Epidermal melanocyte (primary cell): Measurements from ENCODE around the gene ST3GAL5.
A peak's percentile ranks its signal among the peaks of the same experiment; 100 is the strongest.
"Not testable (repeated sequence)": the region's sequence is repeated elsewhere in the genome, so short reads cannot be mapped to it uniquely, and the experiment has no call there.

Experiments
- DNase-seq: peaks from one replicate; pipeline ENCODE4 v3.0.0; 2011; ENCODE audit warnings: low spot score; ENCODE audit not compliant: insufficient read length

ST3GAL5 gene

DNA sequence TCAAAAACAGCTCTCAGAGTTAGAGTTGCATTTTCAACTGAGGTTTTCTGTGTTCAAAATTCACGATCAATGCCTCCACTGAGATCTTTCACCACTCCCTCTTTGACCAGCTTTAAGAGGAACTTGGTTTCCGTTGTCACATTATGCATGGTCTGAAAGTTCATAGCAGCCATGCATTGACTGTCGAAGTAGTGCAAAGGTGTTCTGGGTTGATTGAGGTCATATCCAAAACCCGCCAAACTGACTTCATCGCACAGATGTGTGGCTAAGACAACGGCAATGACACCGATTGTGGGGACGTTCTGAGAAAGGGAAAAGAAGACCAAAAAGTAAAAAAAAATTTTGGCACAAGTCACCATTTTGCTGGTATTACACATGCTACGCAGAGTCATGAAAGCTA is 48.7 kb downstream of the ST3GAL5 start:
- no peak for DNase-seq

DNA sequence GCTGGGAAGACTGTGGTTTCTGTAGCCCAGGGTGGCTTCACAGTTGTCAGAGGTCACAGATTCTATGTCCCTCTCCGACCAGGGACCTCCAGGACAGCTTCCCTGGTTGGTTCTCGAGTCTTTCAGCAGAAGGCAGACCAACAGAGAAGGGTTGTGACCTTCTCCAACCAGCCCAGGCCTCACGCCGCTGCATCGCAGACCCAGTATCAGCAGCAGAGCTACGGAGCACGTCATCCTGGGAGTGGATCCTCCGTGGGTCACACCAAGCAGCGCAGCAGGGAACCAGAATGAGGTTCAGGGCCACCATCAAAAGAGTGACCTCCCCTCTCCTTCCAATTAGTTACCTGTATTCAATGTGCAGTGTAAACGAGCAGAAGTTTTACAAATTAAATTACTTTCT is 49.3 kb downstream of the ST3GAL5 start:
- DNase-seq = no peak

DNA sequence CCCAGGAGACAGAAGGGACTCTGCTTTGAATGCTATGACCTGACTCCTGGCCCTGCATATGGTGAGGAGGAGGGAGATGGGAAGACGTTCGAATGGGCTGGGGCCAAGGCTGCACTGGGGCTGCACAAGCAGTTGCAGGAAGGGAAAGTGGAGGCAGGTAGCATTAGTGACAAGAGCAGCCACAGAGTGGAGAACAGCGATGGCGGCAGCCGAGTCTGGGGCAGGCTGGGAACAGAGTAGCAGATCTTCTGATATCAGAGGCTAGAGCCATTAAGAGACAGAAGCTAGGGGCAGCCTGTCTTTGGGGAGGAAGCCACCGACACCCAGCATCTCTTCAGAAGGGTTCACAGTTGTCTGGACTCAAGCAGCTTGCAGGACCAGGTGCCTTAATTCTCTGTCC is 50.1 kb downstream of the ST3GAL5 start:
- DNase-seq = no peak

DNA sequence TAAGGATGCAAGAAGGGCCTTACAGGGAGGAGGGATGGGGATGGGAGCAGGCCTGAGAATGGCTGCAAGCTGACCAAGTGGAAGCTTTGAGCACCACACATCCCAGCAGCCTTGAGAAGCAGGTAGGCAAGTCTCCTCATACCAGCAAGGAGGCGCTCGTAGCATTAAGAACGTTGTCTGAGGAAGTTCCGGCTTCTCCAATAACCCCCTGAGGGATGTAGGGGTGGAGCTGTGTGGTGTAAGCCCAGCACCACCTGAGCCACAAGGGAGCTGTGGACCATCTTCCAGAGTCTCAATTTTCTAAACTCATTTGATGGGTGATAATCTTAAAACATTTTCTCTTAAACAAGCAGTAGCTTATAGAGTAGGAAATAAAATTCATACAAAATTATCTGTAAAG is 50.6 kb downstream of the ST3GAL5 start:
- DNase-seq = no peak

DNA sequence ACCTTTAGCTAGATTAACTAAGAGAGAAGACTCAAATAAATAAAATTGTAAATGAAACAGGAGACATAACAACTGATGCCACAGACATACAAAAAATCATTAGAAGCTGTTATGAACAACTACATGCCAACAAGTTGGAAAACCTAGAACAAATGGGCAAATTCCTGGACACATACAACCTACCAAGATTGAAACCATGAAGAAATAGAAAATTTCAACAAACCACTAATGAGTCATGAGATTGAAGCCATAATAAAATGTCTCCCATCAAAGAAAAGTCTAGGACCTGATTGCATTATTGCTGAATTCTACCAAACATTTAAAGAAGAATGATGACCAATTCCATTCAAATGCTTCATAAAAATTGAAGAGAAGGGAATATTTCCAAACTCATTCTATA is 54.3 kb downstream of the ST3GAL5 start:
- no peak for DNase-seq

DNA sequence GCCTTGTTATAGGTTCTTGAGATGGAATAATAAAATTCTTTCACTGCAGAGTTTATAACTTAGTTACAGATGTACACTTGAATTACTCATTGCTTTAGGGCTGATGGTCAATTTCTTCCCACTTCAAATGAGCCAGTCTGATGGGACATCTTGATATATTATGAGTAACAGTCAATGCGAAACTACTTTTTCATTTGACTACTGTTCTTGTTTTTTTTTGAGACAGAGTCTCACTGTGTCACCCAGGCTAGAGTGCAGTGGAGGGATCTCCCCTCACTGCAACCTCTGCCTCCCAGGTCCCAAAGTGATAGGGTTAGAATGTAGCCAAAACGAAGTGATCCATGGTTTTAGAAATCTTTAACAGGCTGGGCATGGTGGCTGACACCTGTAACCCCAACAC is 57.1 kb downstream of the ST3GAL5 start:
- DNase-seq = no peak

DNA sequence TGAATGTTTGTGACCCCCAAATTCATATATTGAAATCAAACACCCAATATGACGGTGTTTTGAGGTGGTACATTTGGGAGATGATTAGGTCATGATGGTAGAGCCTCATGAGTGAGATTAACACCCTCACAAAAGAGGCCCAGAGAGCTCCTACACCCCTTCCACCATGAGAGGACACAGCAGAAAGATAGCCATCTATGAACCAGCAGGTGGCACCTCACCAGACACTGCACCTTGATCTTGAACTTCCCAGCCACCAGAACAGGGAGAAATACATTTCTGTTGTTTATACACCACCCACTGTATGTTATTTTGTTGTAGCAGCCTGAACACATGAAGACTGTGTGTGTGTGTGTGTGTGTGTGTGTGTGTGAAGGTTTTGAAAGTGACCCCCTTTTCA is 58.1 kb downstream of the ST3GAL5 start:
- no peak for DNase-seq

DNA sequence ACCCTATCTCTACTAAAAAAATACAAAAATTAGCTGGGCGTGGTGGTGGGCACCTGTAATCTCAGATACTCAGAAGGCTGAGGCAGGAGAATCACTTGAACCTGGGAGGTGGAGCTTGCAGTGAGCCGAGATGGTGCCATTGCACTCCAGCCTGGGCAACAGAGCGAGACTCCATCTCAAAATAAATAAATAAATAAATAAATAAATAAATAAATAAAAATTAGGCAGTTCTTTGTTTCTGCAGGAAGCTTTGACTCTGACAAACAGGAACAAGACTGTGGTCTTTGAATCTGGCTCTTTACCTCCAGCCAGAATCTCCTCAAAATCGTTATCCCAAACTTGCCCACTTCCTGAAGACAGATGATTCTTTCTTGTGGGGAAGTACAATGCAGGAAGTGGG is 59.4 kb downstream of the ST3GAL5 start:
- not testable (repeated sequence) for DNase-seq

DNA sequence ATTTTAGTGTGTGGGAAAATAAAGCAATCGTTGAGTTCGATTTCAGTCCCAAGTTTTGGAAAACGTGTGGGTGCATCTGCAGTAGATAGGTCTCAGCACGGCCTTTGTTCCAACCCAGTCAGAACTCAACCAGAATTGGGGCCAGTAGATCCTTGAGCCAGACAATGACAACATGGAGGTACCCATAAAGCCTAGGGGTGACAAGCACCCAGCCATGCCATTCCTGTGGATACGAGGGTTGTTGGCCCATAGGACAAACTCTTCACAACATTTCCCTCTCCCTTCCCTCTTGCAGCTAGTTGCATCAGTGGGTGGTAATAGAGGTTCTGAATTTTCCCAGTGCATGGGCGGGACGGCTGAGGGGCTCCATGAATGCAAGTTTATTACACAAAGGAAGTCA is 60.1 kb downstream of the ST3GAL5 start:
- DNase-seq = no peak

DNA sequence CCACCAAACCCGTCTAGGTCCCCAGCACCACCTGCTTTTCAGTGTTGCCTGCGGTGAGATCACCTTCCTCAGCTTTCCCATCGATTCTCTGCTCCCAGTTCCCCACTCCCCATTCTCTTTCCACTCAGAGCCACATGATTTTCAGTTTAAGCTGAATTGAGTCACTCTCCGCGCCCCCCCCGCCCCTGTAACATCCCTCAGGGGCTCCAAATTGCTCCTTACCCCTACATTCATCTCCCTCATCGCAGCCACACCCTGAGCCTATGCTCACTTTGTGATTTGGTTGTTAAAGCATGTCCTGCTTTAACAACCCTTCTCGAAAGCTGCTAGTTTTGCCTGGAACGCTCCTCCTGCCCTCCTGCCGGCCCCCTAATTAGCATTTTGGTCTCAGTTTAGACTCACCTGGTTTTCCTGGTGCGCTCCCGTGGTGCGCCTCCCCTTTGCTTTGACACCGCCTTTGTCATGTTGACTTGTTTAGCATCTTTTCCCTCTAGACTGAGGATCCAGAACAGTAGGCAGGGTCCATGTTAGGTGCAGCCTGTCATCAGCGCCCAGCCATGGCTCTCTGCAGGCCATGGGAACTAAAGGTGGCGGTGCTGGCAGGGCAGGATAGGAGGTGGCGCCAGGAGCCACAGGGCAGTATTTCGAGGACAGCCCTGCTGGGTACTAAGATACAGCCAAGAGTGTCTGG is 60.8 kb downstream of the ST3GAL5 start:
- no peak for DNase-seq

DNA sequence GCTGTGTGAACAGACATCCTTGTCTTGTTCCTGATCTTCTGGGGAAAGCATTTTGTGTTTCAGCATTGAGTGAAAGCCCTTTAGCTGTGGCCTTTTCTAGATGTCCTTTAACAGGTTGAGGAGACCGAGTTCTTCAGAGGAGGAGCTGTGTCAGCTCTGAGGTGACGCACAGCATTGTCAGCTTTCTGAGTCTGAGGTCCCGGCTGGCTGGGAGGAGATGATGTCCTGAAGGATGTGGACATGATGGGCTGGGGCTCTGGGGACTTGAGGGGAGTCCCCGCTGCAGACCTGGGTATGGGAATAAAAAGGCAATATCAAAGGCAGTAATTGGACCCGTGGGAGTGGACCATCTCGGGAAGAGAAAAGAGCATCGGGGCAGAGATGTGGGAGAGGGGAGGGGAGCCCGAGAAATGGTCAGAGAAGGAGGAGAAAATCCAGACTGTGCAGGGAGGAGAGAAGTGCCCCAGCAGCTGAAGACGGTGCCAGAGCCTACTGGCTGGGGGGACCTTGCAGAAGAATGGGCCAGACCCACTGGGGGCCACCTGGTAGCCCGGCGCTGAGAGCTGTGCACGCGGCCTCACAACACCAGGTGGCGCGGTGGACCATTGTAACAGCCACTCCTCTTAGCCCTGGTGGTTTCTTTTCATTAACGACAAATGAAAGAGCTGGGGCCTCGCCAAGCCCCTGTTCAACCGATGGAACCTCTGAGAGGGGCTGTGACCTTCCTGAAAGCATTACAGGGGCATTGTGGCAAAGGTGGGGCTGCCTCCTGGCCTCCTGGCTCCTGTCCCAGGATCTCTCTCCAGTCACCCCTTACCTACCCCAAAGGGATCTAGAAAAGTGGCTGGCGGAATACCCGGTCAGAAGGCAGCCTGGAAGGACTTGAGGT is 61.6 kb downstream of the ST3GAL5 start:
- DNase-seq = peak; percentile 68

DNA sequence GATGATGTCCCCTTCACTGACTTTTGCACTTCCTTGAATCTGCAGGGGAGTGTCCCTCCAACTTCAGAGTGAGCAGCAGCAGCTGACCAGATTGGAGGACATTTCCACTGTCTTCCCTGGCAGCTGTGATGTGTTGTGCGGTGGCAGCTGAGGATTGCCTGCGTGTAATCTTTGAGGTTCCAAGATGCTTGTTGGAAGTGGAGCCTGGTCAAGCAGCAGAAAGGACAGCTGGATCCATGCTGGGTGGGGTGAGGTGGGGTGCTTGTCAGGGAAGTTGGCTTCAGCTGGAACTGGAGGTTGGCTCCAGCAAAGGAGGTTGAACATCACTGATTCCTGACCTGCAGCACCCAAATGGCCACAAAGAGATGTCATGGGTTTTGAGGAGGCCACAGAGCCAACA is 64.8 kb downstream of the ST3GAL5 start:
- DNase-seq = no peak

DNA sequence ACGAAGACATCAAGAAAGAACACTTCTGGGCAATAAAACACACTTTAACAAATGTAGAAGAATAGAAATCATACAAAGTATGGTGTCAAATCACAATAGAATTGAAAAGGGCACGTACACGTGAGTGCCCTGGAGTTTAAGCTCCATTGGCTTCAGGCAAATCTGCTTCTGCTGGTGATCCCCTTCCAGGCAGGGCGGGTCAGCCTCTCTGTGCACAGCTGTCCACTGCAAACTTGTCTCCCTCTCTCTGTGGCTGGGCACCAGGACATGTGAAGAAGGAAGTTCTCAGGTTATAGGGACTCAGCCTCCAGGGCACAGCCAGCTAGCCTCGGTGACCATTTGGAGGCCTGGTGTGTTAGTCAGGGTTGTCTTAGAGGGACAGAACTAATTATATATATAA is 66.0 kb downstream of the ST3GAL5 start:
- no peak for DNase-seq

DNA sequence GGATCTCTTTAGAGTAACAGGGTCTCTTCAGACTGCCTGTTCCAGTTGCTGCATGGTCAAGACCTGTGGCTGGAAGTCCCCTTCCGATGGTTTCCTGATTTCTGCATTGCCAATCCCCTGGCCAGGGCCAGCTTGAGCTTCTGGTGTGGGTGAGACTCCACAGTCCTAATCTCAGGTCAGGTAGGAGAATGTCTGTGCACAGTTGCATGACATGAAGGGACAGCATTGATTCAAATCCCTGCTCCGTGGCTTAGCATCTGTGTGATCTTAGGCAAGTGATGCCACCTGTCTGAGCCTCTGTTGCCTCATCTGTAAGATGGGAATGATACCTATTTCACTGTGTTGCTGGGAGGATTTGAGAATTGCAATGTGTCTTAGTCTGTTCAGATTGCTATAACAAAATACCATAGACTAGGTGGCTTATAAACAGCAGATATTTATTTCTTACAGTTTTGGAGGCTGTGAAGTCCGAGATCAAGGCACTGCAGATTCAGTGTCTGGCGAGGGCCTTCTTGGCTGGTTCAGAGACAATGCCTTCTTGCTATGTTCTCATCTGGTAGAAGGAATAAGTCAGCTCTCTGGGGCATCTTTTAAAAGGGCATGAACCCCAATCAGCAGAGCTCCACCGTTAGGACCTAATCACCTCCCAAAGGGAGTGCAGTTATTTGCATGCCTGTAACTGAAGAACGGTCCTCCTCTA is 68.8 kb downstream of the ST3GAL5 start:
- no peak for DNase-seq

DNA sequence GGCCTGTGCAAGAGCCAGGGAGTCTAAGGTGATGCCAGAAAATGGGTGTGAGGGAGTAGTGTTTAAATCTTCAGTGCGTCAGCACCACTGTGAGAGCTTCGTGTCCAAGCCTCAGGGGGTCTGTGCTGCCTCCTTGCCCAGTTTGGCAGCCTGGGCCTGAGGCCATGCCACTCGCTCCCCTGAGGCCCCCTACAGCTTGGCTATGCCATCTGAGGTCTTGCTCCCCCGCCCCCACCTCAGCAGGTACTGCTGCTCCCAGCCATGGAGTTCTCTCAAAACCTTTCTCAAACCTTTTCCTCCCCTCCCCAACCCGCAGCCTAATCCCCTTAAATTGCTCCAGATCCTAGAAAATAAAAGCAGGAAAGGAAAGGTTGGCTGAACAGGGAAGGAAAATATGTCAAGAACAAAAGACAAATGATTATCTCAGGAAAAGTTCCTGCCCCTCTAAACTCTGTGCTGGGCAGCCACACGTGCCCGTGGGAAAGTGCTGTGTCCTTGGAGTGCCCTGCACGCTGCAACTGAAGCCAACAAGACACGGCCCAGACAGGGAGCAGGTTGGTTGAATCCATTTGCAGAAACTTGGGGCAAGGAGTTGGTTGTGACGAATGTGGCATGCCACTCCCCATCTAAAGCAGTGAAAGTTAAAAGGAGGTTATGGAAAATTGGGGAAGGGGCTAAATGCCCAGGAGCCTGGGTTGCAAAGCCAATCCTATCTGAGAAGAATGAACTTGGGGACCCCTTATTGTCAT is 73.8 kb downstream of the ST3GAL5 start:
- no peak for DNase-seq

DNA sequence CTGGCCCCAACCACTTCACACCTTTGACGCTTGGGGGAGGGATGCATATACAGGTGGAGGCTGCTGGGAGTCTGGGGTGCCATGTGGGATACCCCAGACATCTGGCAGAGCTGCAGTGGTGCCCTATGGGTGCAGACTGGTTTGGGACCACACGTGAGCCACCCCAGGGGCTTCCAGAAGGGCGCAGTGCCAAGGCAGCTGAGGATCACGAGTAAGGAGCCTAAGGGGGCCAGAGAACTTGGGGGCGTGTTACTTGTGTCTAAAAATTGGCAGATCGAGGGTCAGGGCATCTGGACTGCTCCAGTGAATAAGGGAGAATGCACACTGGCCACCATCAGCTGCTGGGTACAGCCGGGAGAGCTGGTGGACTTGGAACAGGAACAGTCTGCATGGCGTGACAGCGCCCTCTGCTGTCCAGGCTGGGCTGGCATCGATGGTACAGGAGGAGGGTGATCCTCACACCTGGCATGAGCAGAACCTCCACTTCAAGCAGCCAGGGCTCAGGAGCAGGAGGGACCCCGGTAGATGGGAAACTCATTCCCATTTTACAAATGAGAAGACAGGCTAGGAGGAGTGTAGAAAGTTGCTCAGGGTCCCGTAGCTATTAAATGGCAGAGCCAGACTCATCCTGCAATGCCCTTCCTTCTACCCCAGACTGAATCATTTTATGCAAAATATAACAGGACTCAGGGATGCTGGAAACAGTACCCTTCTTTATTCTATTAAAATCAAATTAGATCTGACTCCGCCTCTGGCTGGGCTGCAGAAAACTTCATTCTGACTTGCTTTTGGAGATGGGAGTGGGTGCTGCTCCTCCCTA is 74.6 kb downstream of the ST3GAL5 start:
- DNase-seq = peak; percentile 79

DNA sequence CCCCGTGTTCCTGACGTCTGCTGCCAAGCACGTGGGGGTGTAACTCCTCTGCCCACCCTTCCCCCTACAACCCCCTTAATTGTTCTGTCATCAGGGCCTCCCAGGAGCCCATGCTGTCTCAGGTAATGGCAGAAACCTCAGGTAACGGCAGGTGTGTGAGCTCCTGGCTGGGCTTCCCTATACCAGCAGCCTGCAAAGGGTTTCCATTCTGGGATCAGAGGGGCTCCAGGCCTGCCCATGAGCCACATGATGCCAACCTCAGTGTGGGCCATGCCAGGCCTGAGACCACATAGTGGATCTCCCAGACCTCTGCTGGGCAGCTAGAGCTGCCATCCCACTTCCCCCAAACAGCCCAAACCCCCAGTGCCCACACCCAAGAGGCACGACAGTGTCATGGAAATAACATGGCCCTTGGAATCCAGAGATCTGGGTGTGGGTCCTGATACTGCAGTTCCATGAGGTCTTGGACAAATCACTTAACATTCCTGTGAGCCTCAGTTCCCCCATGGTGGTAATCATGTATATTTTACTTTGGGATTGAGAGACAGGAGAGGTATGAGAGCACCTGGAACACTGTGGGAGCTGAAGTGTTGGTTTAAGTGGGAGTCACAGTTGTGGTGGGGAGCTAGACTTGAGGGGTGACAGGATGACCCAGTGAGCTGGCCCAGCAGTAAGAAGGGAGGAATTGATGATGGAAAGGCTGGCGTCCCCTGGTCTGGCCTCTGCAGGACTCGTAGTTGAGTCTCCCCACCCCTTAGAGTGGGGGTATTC is 75.4 kb downstream of the ST3GAL5 start:
- no peak for DNase-seq

DNA sequence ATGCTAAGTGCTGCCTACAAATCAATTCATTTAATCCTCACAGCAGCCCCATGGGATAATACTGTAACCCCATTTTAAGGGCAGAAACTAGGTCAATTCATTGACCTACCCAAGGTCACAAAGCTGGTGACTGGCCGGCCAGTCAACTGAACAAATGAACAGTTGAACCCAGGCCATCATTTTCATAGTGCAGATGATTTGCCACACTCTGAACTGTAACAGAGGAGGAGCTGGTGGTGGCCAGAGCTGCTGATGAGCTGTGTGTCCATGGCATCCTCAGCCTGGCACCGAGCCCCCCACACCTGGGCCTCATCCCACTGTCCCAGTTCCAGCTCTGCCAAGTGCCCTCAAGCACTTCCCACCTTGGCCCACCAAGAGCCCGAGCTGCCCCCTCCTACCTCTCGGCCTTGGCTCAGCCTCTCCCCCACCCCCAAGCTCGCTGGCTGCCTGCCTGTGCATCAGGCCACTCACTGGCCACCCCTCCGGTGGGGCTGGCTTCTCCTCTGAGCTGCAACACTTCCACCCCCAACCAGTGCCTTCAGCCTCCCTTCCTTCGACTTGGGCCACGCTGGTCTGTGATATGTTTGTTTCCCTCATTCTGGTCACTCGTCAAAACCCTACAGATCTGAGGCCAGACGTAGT is 76.6 kb downstream of the ST3GAL5 start:
- no peak for DNase-seq
